Mesenchymal stem cell (in vitro differentiated cells and primary cell): Measurements from ENCODE around the gene RASGRP1.

Experiments
- DNase-seq: peaks from one replicate; pipeline ENCODE4 v3.0.0-alpha.2; 2013
- H2AFZ ChIP-seq: one replicate; pipeline ENCODE4 v1.6.1; 2013; ENCODE audit warnings: low read depth, mild to moderate bottlenecking, control low read depth, inconsistent platforms, low read length, moderate library complexity
- H2AK5ac ChIP-seq: 2 replicates; pipeline ENCODE4 v1.6.1; 2013; ENCODE audit warnings: low read length, moderate library complexity, mild to moderate bottlenecking, inconsistent platforms; ENCODE audit not compliant: severe bottlenecking
- H2BK120ac ChIP-seq: one replicate; pipeline ENCODE4 v1.6.1; 2013; ENCODE audit warnings: low read depth, mild to moderate bottlenecking, inconsistent platforms, low read length, moderate library complexity
- H2BK12ac ChIP-seq, 2 experiments: one replicate each; pipeline ENCODE4 v1.6.1; 2013; ENCODE audit warnings: inconsistent platforms in 2 of 2, low read length in 2 of 2, mild to moderate bottlenecking in 2 of 2, moderate library complexity in 2 of 2, control low read depth in 1 of 2
- H2BK15ac ChIP-seq: one replicate; pipeline ENCODE4 v1.6.1; 2013; ENCODE audit warnings: mild to moderate bottlenecking, low read depth, inconsistent platforms; ENCODE audit not compliant: poor library complexity, severe bottlenecking
- H2BK5ac ChIP-seq: 2 replicates; pipeline ENCODE4 v1.6.1; 2013; ENCODE audit warnings: low read depth, mild to moderate bottlenecking, low read length, control low read depth, inconsistent platforms; ENCODE audit not compliant: poor library complexity, severe bottlenecking
- H3K14ac ChIP-seq, 2 experiments: one replicate each; pipeline ENCODE4 v1.6.1; 2013; ENCODE audit warnings: inconsistent platforms in 2 of 2, low read length in 2 of 2, control low read depth in 1 of 2, mild to moderate bottlenecking in 1 of 2, moderate library complexity in 1 of 2
- H3K18ac ChIP-seq, 2 experiments: one replicate each; pipeline ENCODE4 v1.6.1; 2013; ENCODE audit warnings: inconsistent platforms in 2 of 2, low read length in 2 of 2, control low read depth in 1 of 2, low read depth in 1 of 2, mild to moderate bottlenecking in 1 of 2
- H3K23ac ChIP-seq, 2 experiments: one replicate each; pipeline ENCODE4 v1.6.1; 2013; ENCODE audit warnings: inconsistent platforms in 2 of 2, low read length in 2 of 2, mild to moderate bottlenecking in 2 of 2, moderate library complexity in 2 of 2, control low read depth in 1 of 2
- H3K27ac ChIP-seq: 2 replicates; pipeline ENCODE4 v1.5.1; 2013; ENCODE audit warnings: mild to moderate bottlenecking, moderate library complexity, low read length, control low read depth, inconsistent platforms; ENCODE audit not compliant: poor library complexity, severe bottlenecking
- H3K27me3 ChIP-seq, 2 experiments: 2 replicates each; pipeline versions ENCODE4 v1.6.1 to v1.7.0; 2013; ENCODE audit warnings: low read length in 2 of 2, mild to moderate bottlenecking in 2 of 2, moderate library complexity in 2 of 2, control low read depth in 1 of 2, inconsistent platforms in 1 of 2; ENCODE audit not compliant: control insufficient read depth in 1 of 2, insufficient read depth in 1 of 2
- H3K36me3 ChIP-seq, 2 experiments: 2 replicates each; pipeline versions ENCODE4 v1.6.1 to v1.7.0; 2013; ENCODE audit warnings: low read length in 2 of 2, control low read depth in 1 of 2, inconsistent platforms in 1 of 2, low read depth in 1 of 2, mild to moderate bottlenecking in 1 of 2; ENCODE audit not compliant: insufficient read depth in 2 of 2, control insufficient read depth in 1 of 2
- H3K4ac ChIP-seq, 2 experiments: one replicate each; pipeline ENCODE4 v1.6.1; 2013; ENCODE audit warnings: inconsistent platforms in 2 of 2, low read length in 2 of 2, mild to moderate bottlenecking in 2 of 2, moderate library complexity in 2 of 2, control low read depth in 1 of 2, low read depth in 1 of 2
- H3K4me1 ChIP-seq: 2 replicates; pipeline ENCODE4 v1.6.1; 2013; ENCODE audit warnings: low read depth, low read length, control low read depth; ENCODE audit not compliant: control insufficient read depth, insufficient read depth
- H3K4me2 ChIP-seq: 2 replicates; pipeline ENCODE4 v1.6.1; 2013; ENCODE audit warnings: low read length, mild to moderate bottlenecking, inconsistent platforms; ENCODE audit not compliant: poor library complexity, severe bottlenecking
- H3K4me3 ChIP-seq, 2 experiments: 2 replicates each; pipeline versions ENCODE4 v1.5.1 to v1.7.0; 2013; ENCODE audit warnings: low read length in 2 of 2, mild to moderate bottlenecking in 2 of 2, control low read depth in 1 of 2, low read depth in 1 of 2; ENCODE audit not compliant: insufficient read depth in 1 of 2
- H3K79me1 ChIP-seq: replicated peaks from 2 replicates; pipeline ENCODE4 v1.6.1; 2013; ENCODE audit warnings: mild to moderate bottlenecking, control low read depth, low read length, inconsistent platforms; ENCODE audit not compliant: poor library complexity, severe bottlenecking
- H3K9ac ChIP-seq: 2 replicates; pipeline ENCODE4 v1.7.0; 2013; ENCODE audit warnings: mild to moderate bottlenecking, low read length, moderate library complexity
- H3K9me3 ChIP-seq: 2 replicates; pipeline ENCODE4 v1.7.0; 2013; ENCODE audit warnings: mild to moderate bottlenecking, low read length; ENCODE audit not compliant: control insufficient read depth
- H4K8ac ChIP-seq: one replicate; pipeline ENCODE4 v1.6.1; 2013; ENCODE audit warnings: inconsistent platforms, mild to moderate bottlenecking, low read length, moderate library complexity
- H4K91ac ChIP-seq: one replicate; pipeline ENCODE4 v1.6.1; 2013; ENCODE audit warnings: mild to moderate bottlenecking, low read length, inconsistent platforms
- WGBS: methylation state at CpG from one replicate; pipeline ENCODE4 v1.1.7; 2013; ENCODE audit warnings: mixed read lengths; 5-methylcytosine and 5-hydroxymethylcytosine counted together

Gene RASGRP1

GRCh38 chr15:38506997-38507396 is 57.6 kb downstream of the RASGRP1 start:
- Histone ChIP-seq H3K79me1 (no peaks in the 10 kb centered on the region), H3K4me2 (no peak overlapping the region), H2BK12ac (no peak overlapping the region), H2AFZ (no peak overlapping the region), H3K4ac (no peak overlapping the region), H3K23ac (no peak overlapping the region), H3K4me1 (peaks cover 2% of the 10 kb centered on the region), H2BK15ac (no peak overlapping the region), H3K9me3 (no peaks in the 10 kb centered on the region), H3K27me3 (peaks cover 0 to 6% of the 10 kb centered on the region in 2 experiments), H3K36me3 (no peaks in the 10 kb centered on the region), H3K14ac (no peak overlapping the region), H3K4me3 (no peak overlapping the region), H3K9ac (no peak overlapping the region), H2BK5ac (no peak overlapping the region), H4K8ac (no peak overlapping the region), H2AK5ac (no peak overlapping the region), H3K18ac (no peak overlapping the region), H3K27ac (no peak overlapping the region), H4K91ac (no peak overlapping the region), H2BK120ac (no peak overlapping the region)
- DNase-seq, result no peak
- 94% methylated on average over 4 of the region's 4 CpGs for WGBS

- Histone ChIP-seq H3K23ac (no peak overlapping the region), H3K27me3 (no peaks in the 10 kb centered on the region), H4K91ac (no peak overlapping the region), H3K9me3 (no peaks in the 10 kb centered on the region), H3K14ac (no peak overlapping the region), H3K4me1 (no peaks in the 10 kb centered on the region), H3K4me3 (no peak overlapping the region), H3K79me1 (no peaks in the 10 kb centered on the region), H2AFZ (no peak overlapping the region), H3K27ac (no peak overlapping the region), H3K36me3 (peaks cover 0 to 2% of the 10 kb centered on the region in 2 experiments), H3K9ac (no peak overlapping the region), H2BK12ac (no peak overlapping the region), H2BK120ac (no peak overlapping the region), H2BK15ac (no peak overlapping the region), H2AK5ac (no peak overlapping the region), H3K4me2 (no peak overlapping the region), H3K18ac (no peak overlapping the region), H2BK5ac (no peak overlapping the region), H4K8ac (no peak overlapping the region), H3K4ac (no peak overlapping the region)
- DNase-seq, result no peak
- 100% methylated on average over 1 of the region's 4 CpGs for whole genome bisulfite sequencing
Observed at GRCh38 chr15:38504680-38505467, 59.7 kb downstream of the RASGRP1 start.

DNA sequence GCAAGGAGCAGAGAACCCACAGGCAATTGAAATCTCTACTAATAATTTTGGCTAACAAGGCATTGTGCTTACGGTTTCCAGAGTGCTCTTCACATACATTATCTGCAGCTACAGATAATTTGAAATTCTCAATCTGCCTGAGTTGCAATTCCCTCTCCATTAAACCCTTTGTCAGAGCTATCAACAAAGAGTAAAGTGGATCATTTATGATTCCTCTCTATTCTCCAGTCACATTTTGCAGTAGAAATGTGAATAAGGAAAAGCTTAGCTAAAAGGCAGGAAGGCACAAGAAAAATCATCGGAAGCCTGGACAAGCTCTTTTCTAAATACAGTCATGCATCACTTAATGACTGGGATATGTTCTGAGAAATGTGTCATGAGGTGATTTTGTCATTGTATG is 61.1 kb downstream of the RASGRP1 start:
- H2AFZ ChIP-seq, result no peak overlapping the region
- no peak overlapping the region for H3K4ac ChIP-seq
- H3K27me3 ChIP-seq, result no peaks in the 10 kb centered on the region
- no peak for DNase-seq
- H2BK5ac ChIP-seq, result no peak overlapping the region
- no peaks in the 10 kb centered on the region for H3K79me1 ChIP-seq
- H4K91ac ChIP-seq, result no peak overlapping the region
- no peak overlapping the region for H3K9ac ChIP-seq
- 93% methylated on average over 2 of the region's 2 CpGs for WGBS
- no peak overlapping the region for H2BK15ac ChIP-seq
- H3K14ac ChIP-seq, result no peak overlapping the region
- H2AK5ac ChIP-seq, result no peak overlapping the region
- H3K18ac ChIP-seq, result no peak overlapping the region
- H3K4me3 ChIP-seq, result no peak overlapping the region
- no peak overlapping the region for H3K27ac ChIP-seq
- no peak overlapping the region for H3K23ac ChIP-seq
- no peaks in the 10 kb centered on the region for H3K9me3 ChIP-seq
- no peak overlapping the region for H4K8ac ChIP-seq
- H3K4me1 ChIP-seq, result no peaks in the 10 kb centered on the region
- no peak overlapping the region for H2BK12ac ChIP-seq
- H3K4me2 ChIP-seq, result no peak overlapping the region
- H2BK120ac ChIP-seq, result no peak overlapping the region
- H3K36me3 ChIP-seq, result peaks cover 0 to 2% of the 10 kb centered on the region in 2 experiments

- Histone ChIP-seq H3K27ac (no peak overlapping the region), H2BK15ac (no peak overlapping the region), H3K4ac (no peak overlapping the region), H4K8ac (no peak overlapping the region), H3K4me3 (no peak overlapping the region), H2AFZ (no peak overlapping the region), H3K14ac (no peak overlapping the region), H3K36me3 (peaks cover 0 to 2% of the 10 kb centered on the region in 2 experiments), H3K27me3 (no peaks in the 10 kb centered on the region), H3K9me3 (no peaks in the 10 kb centered on the region), H3K4me1 (no peaks in the 10 kb centered on the region), H4K91ac (no peak overlapping the region), H2BK5ac (no peak overlapping the region), H3K4me2 (no peak overlapping the region), H3K23ac (no peak overlapping the region), H3K18ac (no peak overlapping the region), H3K9ac (no peak overlapping the region), H2AK5ac (no peak overlapping the region), H2BK12ac (no peak overlapping the region), H3K79me1 (no peaks in the 10 kb centered on the region), H2BK120ac (no peak overlapping the region)
- 100% methylated on average over 1 of the region's 1 CpG for WGBS
- no peak for DNase-seq
Observed at GRCh38 chr15:38499651-38500050, 65.0 kb downstream of the RASGRP1 start.
